Osteoblast (primary cell): ENCODE data around the gene SHANK1. TPM values are rescaled to one million over a fixed set of nuclear protein-coding genes. Genes with fewer than 3 reads are reported as not detected.

Experiments used
- DNase-seq: peaks from one replicate; pipeline ENCODE4 v3.0.0; 2011; ENCODE audit warnings: low spot score, mixed read lengths; ENCODE audit not compliant: insufficient read length; ENCODE audit errors: missing footprints
- H2AFZ ChIP-seq: 2 replicates; pipeline ENCODE4 v1.6.0; 2011; ENCODE audit warnings: mild to moderate bottlenecking, low read length
- H3K27ac ChIP-seq: 2 replicates; pipeline ENCODE4 v1.5.1; 2011; ENCODE audit warnings: mild to moderate bottlenecking, low read depth, low read length, moderate library complexity
- H3K27me3 ChIP-seq: 2 replicates; pipeline ENCODE4 v1.6.0; 2012; ENCODE audit warnings: mild to moderate bottlenecking, control low read depth, inconsistent platforms, low read length, moderate library complexity; ENCODE audit not compliant: insufficient read depth
- H3K36me3 ChIP-seq: 2 replicates; pipeline ENCODE4 v1.5.1; 2011; ENCODE audit warnings: mild to moderate bottlenecking, low read length, control low read depth, moderate library complexity; ENCODE audit not compliant: insufficient read depth
- H3K4me1 ChIP-seq: 2 replicates; pipeline ENCODE4 v1.5.1; 2011; ENCODE audit warnings: mild to moderate bottlenecking, low read length, control low read depth, moderate library complexity; ENCODE audit not compliant: insufficient read depth
- H3K4me2 ChIP-seq: 2 replicates; pipeline ENCODE4 v1.6.0; 2011; ENCODE audit warnings: mild to moderate bottlenecking, low read length; ENCODE audit not compliant: insufficient read depth
- H3K4me3 ChIP-seq: fragments of 200-600 bp; sonication (generic); 3 replicates; pipeline ENCODE4 v1.5.1; 2012; ENCODE audit warnings: mild to moderate bottlenecking, low read length, inconsistent platforms; ENCODE audit not compliant: insufficient read depth
- H3K79me2 ChIP-seq: 2 replicates; pipeline ENCODE4 v1.6.0; 2012; ENCODE audit warnings: mild to moderate bottlenecking, low read length, control low read depth, inconsistent platforms; ENCODE audit not compliant: insufficient read depth
- H3K9me3 ChIP-seq: 2 replicates; pipeline ENCODE4 v1.5.1; 2011; ENCODE audit warnings: low read depth, low read length, control low read depth
- H4K20me1 ChIP-seq: 2 replicates; pipeline ENCODE4 v1.6.0; 2012; ENCODE audit warnings: mild to moderate bottlenecking, low read length, control low read depth; ENCODE audit not compliant: insufficient read depth
- total RNA-seq: library from RNA; depleted of rRNA; stranded (reverse); fragments of >200 nt; gene quantifications from 2 replicates; pipeline ENCODE4 v1.2.3, GENCODE V29; 2012
- TF ChIP-seq, protein P1 (sequence below): IDR thresholded peaks from 2 replicates; pipeline ENCODE4 v1.5.1; 2011; ENCODE audit warnings: mild to moderate bottlenecking, low read depth, low read length, moderate library complexity; ENCODE audit errors: extremely low read depth

The SHANK1 gene
- total RNA-seq, 1 donor, result 1.1 TPM

DNA sequence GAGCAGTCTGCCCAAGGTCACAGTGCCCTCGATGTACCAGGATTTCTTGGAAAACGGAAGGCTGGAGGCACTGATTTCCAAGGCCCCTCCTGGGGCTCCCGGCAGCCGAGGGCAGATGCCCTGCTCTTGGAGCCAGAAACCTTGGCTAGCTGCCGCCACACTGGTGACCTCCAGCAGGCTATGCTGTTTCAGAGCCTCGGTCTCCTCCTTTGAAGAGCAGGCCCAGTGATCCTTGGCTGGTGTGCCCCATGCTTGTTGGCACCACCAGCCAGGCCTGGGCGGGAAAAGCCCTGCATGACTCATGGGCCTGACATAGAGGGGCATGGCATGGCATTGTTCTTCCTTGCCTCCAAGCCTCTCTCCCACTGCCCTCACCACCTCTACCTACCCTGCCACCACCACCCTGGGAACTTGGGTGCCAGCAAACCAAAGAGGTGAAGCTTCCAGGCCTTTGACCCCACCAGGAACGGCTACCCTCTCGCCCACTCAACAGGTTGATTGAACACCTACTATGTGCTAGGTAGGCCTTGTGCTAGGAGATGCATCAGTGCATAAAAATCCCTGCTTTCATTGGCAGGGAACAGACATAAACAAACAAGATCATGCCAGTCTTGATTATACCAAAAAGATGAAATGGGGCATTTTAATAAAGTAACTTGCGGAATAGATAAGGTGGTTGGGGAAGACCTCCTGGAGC, 2.0 kb upstream of the SHANK1 start:
- peak; percentile 79 for DNase-seq
- Histone ChIP-seq H2AFZ (no peak overlapping the region), H3K27ac (no peak overlapping the region), H3K79me2 (peaks cover 22% of the 10 kb centered on the region), H3K4me1 (peaks cover 36% of the 10 kb centered on the region), H3K4me3 (no peak overlapping the region), H3K4me2 (peak overlapping the region; percentile 28), H3K27me3 (no peaks in the 10 kb centered on the region), H3K9me3 (no peaks in the 10 kb centered on the region), H4K20me1 (peaks cover 16% of the 10 kb centered on the region), H3K36me3 (peaks cover 9% of the 10 kb centered on the region)
- TF ChIP-seq, protein P1, sequence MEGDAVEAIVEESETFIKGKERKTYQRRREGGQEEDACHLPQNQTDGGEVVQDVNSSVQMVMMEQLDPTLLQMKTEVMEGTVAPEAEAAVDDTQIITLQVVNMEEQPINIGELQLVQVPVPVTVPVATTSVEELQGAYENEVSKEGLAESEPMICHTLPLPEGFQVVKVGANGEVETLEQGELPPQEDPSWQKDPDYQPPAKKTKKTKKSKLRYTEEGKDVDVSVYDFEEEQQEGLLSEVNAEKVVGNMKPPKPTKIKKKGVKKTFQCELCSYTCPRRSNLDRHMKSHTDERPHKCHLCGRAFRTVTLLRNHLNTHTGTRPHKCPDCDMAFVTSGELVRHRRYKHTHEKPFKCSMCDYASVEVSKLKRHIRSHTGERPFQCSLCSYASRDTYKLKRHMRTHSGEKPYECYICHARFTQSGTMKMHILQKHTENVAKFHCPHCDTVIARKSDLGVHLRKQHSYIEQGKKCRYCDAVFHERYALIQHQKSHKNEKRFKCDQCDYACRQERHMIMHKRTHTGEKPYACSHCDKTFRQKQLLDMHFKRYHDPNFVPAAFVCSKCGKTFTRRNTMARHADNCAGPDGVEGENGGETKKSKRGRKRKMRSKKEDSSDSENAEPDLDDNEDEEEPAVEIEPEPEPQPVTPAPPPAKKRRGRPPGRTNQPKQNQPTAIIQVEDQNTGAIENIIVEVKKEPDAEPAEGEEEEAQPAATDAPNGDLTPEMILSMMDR, result no peak

DNA sequence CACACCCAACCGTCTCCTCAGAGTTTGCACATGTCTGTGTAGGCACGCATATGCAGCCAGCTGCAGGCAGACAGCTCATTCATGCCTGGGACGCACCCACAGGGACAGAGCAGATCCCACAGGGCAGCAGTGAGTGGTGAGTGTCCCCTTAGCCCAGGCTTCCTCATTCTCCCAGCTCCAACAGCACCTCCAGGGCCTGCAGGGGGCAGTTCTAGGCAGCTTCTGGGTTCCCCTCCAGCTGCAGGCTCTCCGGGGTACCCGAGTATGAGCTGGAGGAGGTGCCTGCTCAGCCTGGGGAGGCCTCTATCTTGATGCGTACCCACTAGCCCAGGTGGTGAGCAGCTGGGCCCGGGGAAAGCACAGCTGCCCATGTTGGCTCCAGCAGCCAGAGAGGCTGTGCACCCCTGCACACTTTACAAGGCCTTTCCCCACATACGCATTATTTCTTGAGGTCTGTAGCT, 1.3 kb upstream of the SHANK1 start:
- no peak overlapping the region for H3K4me3 ChIP-seq
- peaks cover 11% of the 10 kb centered on the region for H4K20me1 ChIP-seq
- peaks cover 3% of the 10 kb centered on the region for H3K36me3 ChIP-seq
- TF ChIP-seq, protein P1, result peak; percentile 28
- H3K27me3 ChIP-seq, result no peaks in the 10 kb centered on the region
- no peak overlapping the region for H2AFZ ChIP-seq
- H3K9me3 ChIP-seq, result no peaks in the 10 kb centered on the region
- peaks cover 34% of the 10 kb centered on the region for H3K4me1 ChIP-seq
- no peak overlapping the region for H3K27ac ChIP-seq
- H3K79me2 ChIP-seq, result peaks cover 19% of the 10 kb centered on the region
- peak; percentile 95 for DNase-seq
- no peak overlapping the region for H3K4me2 ChIP-seq

DNA sequence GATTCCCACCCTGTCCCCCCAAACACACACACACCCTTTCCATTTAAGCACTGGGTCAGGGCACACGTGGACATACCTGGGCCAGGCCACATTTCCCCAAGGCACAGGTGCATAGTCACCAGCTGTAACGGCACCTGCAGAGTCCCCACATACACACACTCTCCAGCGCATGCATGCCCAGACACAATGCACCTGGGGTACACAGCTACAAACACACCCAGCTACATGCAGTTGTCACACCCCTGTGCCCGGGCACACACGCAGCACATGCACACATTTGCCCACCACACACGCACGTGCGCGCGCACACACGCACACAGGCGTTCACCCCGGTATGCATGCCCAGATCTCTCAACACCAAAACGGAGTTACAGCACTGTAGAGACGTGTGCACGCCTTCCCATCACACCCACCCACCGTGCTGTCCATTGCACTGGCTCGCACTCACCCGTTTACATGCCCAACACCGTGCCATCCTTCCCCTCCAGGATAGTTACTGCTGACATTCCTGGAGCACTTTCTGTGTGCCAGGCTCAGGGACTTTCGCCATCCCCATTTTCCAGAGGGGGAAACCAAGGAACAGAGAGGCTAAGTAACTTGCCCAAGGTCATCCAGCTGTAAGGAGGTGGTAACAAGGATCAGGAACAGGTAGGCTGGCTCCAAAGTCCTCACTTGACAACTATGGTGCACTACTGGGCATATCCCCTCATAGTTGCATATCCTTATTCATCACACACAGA, 749 bp upstream of the SHANK1 start:
- peaks cover 7% of the 10 kb centered on the region for H4K20me1 ChIP-seq
- TF ChIP-seq, protein P1, result no peak
- no peaks in the 10 kb centered on the region for H3K36me3 ChIP-seq
- H3K27me3 ChIP-seq, result no peaks in the 10 kb centered on the region
- no peak overlapping the region for H3K4me3 ChIP-seq
- H3K79me2 ChIP-seq, result peaks cover 13% of the 10 kb centered on the region
- H3K4me2 ChIP-seq, result no peak overlapping the region
- H3K27ac ChIP-seq, result no peak overlapping the region
- DNase-seq, result peak; percentile 90
- peaks cover 28% of the 10 kb centered on the region for H3K4me1 ChIP-seq
- H3K9me3 ChIP-seq, result no peaks in the 10 kb centered on the region
- no peak overlapping the region for H2AFZ ChIP-seq

DNA sequence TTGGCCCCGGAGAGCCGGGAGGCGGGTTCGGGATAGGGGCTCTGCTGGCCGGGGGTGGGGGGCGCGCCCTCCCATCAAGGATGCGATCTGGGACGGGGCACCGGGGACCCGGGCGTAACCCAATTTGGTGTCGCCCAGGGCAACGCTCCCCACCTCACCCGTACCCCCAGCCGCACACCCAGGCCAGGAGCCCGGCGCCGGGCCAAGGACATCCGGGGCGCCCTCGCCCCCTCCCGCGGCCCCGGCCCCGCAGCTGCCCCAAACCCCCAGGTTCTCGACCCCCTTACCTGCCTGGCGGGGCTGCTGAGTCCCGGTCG, 525 bp downstream of the SHANK1 start:
- Histone ChIP-seq H3K9me3 (no peaks in the 10 kb centered on the region), H3K4me1 (peaks cover 26% of the 10 kb centered on the region), H3K4me3 (peak overlapping the region; percentile 66), H3K4me2 (peak overlapping the region; percentile 76), H3K27me3 (no peaks in the 10 kb centered on the region), H3K27ac (no peak overlapping the region), H2AFZ (no peak overlapping the region), H3K36me3 (no peaks in the 10 kb centered on the region), H4K20me1 (peaks cover 7% of the 10 kb centered on the region), H3K79me2 (peaks cover 7% of the 10 kb centered on the region)
- TF ChIP-seq, protein P1, result no peak
- no peak for DNase-seq
